Activated CD8-positive, alpha-beta memory T cell treated with anti-CD3 and anti-CD28 coated beads, Interleukin-2, amount 50 U/mL, for 1 hour (primary cell): ENCODE results near the gene ZNF287.

ENCODE experiments used
- DNase-seq: peaks from one replicate; pipeline ENCODE4 v3.0.0-alpha.2; 2020; ENCODE audit errors: extremely low read depth

ZNF287 gene

GRCh38 chr17:16516594-16517051 lies 52.4 kb downstream of the ZNF287 start:
- DNase-seq = no peak

- DNase-seq = no peak
Observed at GRCh38 chr17:16515933-16516332, 53.1 kb downstream of the ZNF287 start.

- DNase-seq = no peak
Observed at GRCh38 chr17:16513873-16514272, 55.1 kb downstream of the ZNF287 start.

GRCh38 chr17:16512011-16512410 lies 57.0 kb downstream of the ZNF287 start:
- DNase-seq = no peak

- DNase-seq = no peak
Observed at GRCh38 chr17:16511593-16511992, 57.4 kb downstream of the ZNF287 start.

GRCh38 chr17:16507918-16508533 lies 61.0 kb downstream of the ZNF287 start:
- DNase-seq = no peak

- DNase-seq = no peak
Observed at GRCh38 chr17:16506188-16506587, 62.8 kb downstream of the ZNF287 start.

- no peak for DNase-seq
Observed at GRCh38 chr17:16504984-16505383, 64.0 kb downstream of the ZNF287 start.
